GM21423 (cell line): ENCODE data around the gene IL3.

ENCODE experiments used
- ATAC-seq: cut with Tn5 transposase; IDR thresholded peaks from one replicate; pipeline ENCODE4 v1.9.1; 2021; ENCODE audit warnings: mild to moderate bottlenecking, moderate library complexity; ENCODE audit not compliant: unreplicated experiment

The IL3 gene

GRCh38 chr5:132072070-132072469 is 11.6 kb downstream of the IL3 start:
- ATAC-seq, result no peak

DNA sequence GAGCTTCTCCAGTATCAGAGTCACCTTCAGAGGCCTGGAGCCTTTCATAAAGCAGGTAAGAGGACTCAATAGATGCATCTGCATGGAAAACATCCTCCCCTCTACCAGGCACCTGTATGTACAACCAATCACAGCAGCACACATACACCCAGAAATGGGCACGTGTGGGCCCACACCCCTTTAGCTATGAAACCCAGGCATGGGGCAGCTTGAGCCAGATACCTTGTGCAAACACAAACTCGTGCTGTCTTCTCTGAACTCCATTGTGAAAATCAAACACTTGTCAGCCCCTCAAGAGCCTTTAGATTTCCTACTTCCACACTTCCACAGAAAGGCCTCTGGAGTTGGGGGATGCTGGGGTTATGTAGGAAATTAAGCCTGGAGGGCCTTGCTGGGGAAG is 12.1 kb downstream of the IL3 start:
- ATAC-seq, result no peak

GRCh38 chr5:132073231-132074013 is 13.0 kb downstream of the IL3 start, which contains the start of gene CSF2:
Gene CSF2, plus strand, starts transcription at chr5:132073789. Its CDS starts 35 bp downstream, at chr5:132073824.
- ATAC-seq, result no peak

DNA sequence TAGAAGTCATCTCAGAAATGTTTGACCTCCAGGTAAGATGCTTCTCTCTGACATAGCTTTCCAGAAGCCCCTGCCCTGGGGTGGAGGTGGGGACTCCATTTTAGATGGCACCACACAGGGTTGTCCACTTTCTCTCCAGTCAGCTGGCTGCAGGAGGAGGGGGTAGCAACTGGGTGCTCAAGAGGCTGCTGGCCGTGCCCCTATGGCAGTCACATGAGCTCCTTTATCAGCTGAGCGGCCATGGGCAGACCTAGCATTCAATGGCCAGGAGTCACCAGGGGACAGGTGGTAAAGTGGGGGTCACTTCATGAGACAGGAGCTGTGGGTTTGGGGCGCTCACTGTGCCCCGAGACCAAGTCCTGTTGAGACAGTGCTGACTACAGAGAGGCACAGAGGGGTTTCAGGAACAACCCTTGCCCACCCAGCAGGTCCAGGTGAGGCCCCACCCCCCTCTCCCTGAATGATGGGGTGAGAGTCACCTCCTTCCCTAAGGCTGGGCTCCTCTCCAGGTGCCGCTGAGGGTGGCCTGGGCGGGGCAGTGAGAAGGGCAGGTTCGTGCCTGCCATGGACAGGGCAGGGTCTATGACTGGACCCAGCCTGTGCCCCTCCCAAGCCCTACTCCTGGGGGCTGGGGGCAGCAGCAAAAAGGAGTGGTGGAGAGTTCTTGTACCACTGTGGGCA is 13.8 kb downstream of the IL3 start:
- no peak for ATAC-seq

DNA sequence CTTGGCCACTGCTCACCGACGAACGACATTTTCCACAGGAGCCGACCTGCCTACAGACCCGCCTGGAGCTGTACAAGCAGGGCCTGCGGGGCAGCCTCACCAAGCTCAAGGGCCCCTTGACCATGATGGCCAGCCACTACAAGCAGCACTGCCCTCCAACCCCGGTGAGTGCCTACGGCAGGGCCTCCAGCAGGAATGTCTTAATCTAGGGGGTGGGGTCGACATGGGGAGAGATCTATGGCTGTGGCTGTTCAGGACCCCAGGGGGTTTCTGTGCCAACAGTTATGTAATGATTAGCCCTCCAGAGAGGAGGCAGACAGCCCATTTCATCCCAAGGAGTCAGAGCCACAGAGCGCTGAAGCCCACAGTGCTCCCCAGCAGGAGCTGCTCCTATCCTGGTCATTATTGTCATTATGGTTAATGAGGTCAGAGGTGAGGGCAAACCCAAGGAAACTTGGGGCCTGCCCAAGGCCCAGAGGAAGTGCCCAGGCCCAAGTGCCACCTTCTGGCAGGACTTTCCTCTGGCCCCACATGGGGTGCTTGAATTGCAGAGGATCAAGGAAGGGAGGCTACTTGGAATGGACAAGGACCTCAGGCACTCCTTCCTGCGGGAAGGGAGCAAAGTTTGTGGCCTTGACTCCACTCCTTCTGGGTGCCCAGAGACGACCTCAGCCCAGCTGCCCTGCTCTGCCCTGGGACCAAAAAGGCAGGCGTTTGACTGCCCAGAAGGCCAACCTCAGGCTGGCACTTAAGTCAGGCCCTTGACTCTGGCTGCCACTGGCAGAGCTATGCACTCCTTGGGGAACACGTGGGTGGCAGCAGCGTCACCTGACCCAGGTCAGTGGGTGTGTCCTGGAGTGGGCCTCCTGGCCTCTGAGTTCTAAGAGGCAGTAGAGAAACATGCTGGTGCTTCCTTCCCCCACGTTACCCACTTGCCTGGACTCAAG is 14.6 kb downstream of the IL3 start:
- no peak for ATAC-seq

GRCh38 chr5:132075719-132076077 is 15.2 kb downstream of the IL3 start:
- ATAC-seq, result no peak

DNA sequence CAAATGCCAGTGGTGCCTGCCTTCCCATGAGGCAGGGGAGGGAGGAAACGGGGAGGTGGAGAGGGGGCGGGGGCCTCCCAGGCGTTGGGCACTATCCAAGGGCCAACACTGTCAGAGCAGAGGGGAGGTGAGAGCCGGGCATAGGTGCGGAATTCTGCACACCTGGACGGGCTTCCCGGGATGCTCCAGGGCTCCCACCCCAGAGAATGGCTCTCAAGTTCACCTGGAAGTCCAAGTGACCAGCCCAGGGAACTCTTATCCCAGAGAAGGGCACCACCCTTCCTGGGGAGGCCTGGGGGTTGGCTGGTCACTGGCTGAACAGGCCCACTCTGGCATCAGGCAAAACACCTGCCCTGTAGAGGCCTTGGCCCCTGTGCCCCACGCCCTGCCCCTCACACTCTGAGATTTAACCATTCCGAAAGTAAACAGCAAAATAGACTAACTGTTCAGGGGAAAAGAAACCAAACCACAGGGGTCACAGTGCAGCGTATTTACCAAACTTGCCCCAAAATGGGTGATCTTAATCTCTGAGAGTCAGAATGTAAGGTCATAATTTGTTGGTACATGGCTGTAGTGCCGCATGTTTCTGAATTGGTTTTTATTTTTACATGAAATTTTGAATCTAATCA is 15.9 kb downstream of the IL3 start:
- ATAC-seq, result no peak

GRCh38 chr5:132076983-132077382 is 16.5 kb downstream of the IL3 start:
- ATAC-seq, result no peak

GRCh38 chr5:132079081-132079480 is 18.6 kb downstream of the IL3 start:
- no peak for ATAC-seq

- no peak for ATAC-seq
Measured at GRCh38 chr5:132079619-132080018, 19.2 kb downstream of the IL3 start.

- no peak for ATAC-seq
Measured at GRCh38 chr5:132080595-132080994, 20.1 kb downstream of the IL3 start.

- ATAC-seq, result no peak
Measured at GRCh38 chr5:132081458-132081857, 21.0 kb downstream of the IL3 start.

DNA sequence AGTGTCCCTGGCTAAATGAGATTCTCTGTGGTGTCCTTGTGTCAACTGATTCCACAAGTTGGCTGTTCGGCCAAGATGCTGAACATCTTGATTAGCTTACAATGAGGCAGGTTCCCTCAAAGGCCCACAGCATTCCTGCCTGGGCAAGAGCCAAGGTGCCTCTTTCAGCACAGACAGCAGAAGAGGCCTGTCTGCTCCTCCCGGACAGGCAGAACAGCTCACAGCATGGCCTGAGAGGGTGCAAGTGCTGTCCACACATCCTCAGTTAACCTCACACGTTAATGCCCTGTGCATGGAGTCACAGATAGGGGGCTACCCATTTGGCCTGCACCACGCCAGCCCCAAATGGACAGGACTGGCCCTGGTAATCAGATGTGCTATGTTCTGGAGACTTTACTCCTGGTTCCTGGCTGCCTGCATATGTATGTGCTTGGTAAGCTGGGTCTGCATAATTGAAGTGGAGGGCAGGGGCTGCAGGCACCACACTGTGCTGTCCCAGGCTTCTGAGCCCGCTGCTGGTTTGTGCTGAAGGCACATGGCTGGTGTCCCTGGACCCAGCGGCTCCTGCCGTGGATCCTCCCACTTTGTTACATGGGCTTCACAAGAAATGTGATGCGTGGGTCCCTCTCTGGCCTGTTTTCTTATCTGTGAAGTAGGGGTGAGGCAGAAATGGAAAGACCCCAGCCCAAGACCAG is 22.0 kb downstream of the IL3 start:
- ATAC-seq, result no peak

DNA sequence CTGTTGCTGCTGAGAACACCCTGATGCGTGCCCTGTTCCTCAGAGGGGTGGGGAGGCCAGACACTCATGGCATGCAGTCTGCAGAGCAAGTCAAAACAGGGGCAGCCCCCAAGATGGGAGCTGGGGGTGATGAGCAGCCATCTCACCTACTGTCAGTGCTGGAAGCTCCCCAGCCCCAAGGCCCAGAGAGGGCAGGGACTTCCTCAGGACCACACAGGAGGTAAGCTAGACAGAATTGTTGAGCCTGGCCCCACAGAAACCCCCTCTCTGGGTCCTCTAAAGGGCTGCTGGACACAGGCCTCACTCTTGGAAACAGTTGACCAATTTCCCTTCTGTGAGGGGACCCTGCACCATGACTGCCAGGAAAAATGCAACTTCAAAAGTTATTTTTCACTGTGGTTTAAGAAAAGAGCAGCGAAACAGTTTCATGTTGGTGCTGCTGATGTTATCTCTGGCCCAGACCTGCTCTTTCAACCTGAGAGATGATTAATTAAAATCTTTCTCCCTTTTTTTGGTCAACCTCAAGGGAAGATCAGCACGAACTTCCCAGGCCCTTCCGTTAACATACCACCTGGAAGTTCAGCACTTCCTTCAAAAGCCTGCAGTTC is 22.7 kb downstream of the IL3 start:
- no peak for ATAC-seq

GRCh38 chr5:132085686-132086085 is 25.2 kb downstream of the IL3 start:
- no peak for ATAC-seq

DNA sequence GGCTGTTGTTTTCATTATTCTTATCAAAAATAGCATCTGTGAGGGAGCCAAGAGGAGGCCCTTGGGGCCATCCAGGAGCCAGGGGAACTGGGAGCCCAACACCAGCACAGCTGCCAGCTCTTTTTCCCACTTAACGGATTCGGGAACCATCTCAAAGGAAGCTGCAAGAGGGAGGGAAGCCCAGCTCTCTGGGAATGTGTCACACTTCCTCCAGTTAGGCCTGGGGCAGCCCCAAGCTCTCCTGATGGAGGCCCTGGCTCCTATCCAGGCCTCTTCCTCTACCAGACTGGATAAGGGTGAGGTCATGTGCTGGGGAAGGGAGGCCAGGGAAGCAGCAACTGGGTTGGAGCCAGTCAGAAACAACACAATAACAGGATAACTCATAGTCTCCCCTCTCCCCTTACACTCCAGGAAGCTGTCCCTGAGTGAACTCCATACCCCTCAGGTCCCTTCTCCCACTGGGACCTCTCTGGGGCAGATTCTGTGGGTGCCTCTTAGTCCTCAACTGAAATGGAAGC is 25.9 kb downstream of the IL3 start:
- ATAC-seq, result no peak

GRCh38 chr5:132087176-132087575 is 26.7 kb downstream of the IL3 start:
- ATAC-seq, result no peak

DNA sequence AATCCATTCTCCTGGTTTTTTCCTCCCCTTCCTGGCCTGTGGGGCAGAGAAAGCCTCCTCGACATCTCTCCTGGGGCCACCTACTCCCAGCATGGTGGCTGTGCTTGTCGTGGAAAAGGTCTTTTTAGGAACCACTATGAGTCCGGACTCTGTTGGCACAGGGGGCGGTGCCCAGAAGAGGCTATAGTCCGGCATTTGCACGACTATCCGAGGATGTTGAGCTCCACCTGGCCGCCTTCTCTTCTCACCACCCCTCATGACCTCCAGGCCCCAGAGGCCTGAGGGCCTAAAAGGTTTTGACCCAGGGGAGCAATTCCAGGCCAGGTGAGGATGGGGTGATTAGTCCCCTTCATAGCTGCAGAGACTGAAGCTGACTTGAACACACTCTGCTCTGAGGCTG is 27.2 kb downstream of the IL3 start:
- no peak for ATAC-seq

GRCh38 chr5:132089363-132089762 is 28.9 kb downstream of the IL3 start:
- no peak for ATAC-seq

DNA sequence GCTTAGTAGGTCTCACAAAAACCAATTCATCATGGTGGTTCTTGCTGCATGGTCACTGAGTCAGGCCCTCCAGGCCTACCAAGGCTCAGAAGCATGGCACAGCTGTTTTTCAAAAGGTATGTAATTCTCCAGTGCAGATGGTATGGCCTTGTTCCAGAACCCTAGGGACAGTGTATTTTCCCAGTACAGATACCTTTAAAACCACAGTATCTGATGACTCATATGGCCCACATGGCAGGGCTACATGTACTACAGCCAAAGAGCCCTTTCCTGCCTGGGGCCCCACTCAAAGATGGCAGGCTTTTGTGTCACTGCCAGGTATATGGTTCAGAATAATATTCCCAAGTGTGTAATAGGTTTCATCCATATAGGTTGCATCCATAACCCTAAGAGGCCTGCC is 29.7 kb downstream of the IL3 start:
- no peak for ATAC-seq
